GM18870 (cell line): Measurements from ENCODE around the gene COX20.

Experiments
- ATAC-seq: cut with Tn5 transposase; IDR thresholded peaks from one replicate; pipeline ENCODE4 v1.9.1; 2021; ENCODE audit warnings: moderate library complexity; ENCODE audit not compliant: unreplicated experiment

Gene COX20

GRCh38 chr1:244869950-244870349, 34.5 kb downstream of the COX20 start:
- ATAC-seq, result no peak

- no peak for ATAC-seq
Measured at GRCh38 chr1:244874974-244875579, 39.6 kb downstream of the COX20 start.

GRCh38 chr1:244876228-244876910, 40.9 kb downstream of the COX20 start:
- ATAC-seq, result no peak

GRCh38 chr1:244878681-244879080, 43.2 kb downstream of the COX20 start:
- ATAC-seq, result no peak

- no peak for ATAC-seq
Measured at GRCh38 chr1:244881552-244882280, 46.3 kb downstream of the COX20 start.

- ATAC-seq, result no peak
Measured at GRCh38 chr1:244887281-244887680, 51.8 kb downstream of the COX20 start.

- ATAC-seq, result no peak
Measured at GRCh38 chr1:244893836-244894235, 58.4 kb downstream of the COX20 start.
